ENCODE data around the gene NAT9.

GRCh38 chr17:74814453-74814852 lies 38.3 kb upstream of the NAT9 start:
- no peak for TF ChIP-seq PATZ1 (CRISPR knock-in tag; IDR thresholded peaks at IDR 0.05; ENCODE audit: borderline replicate concordance)
- no peak for TF ChIP-seq POU6F1 (CRISPR knock-in tag; IDR thresholded peaks at IDR 0.05; ENCODE audit: borderline replicate concordance, low read depth)
- TF ChIP-seq ZNF565 (CRISPR knock-in tag; conservative IDR thresholded peaks at IDR 0.05; ENCODE audit: low read depth), result no peak
